IMR-90 (cell line): ENCODE results near the gene IL16. TPM values are rescaled to one million over a fixed set of nuclear protein-coding genes. Genes with fewer than 3 reads are reported as not detected.

ENCODE experiments used
- ATAC-seq: fragments of 200-7000 bp; cut with Tn5 transposase; 2 replicates; pipeline ENCODE4 v1.9.1; 2020; ENCODE audit warnings: low read depth, mild to moderate bottlenecking, moderate library complexity
- BruUV-seq: library from RNA; stranded (reverse); fragments of 400-500 nt; replicated peaks from 2 replicates; lab custom pipeline; 2021; lab: Mats Ljungman, UMichigan
- CTCF ChIA-PET: fragments of 300-600 bp; formaldehyde crosslinking; extraction: SDS; loops from one replicate; lab custom pipeline; 2021; ENCODE audit warnings: antibody characterized with exemption; lab: Yijun Ruan, JAX
- POLR2A ChIA-PET: fragments of 300-600 bp; sonication (Branson Sonifier 250); formaldehyde crosslinking; loops from one replicate; lab custom pipeline; 2022; ENCODE audit warnings: antibody characterized with exemption; ENCODE audit not compliant: unreplicated experiment; lab: Charles Lee
- DNase-seq: peaks from one replicate; pipeline ENCODE4 v3.0.0; 2013
- H2AFZ ChIP-seq: replicated peaks from 2 replicates; pipeline ENCODE3; 2013; ENCODE audit warnings: low read length, mild to moderate bottlenecking; ENCODE audit not compliant: poor library complexity
- H2AK5ac ChIP-seq: 2 replicates; pipeline ENCODE4 v1.6.1; 2013; ENCODE audit warnings: low read depth, low read length, inconsistent platforms
- H2AK9ac ChIP-seq: replicated peaks from 2 replicates; pipeline ENCODE3; 2013; ENCODE audit warnings: mild to moderate bottlenecking, low read depth, low read length, moderate library complexity; ENCODE audit not compliant: poor library complexity
- H2BK120ac ChIP-seq: 2 replicates; pipeline ENCODE4 v1.6.1; 2013; ENCODE audit warnings: low read depth, low read length, inconsistent platforms
- H2BK15ac ChIP-seq: 3 replicates; pipeline ENCODE4 v1.6.1; 2013; ENCODE audit warnings: low read depth, low read length, inconsistent platforms
- H2BK20ac ChIP-seq: 2 replicates; pipeline ENCODE4 v1.6.1; 2013; ENCODE audit warnings: low read depth, mild to moderate bottlenecking, inconsistent platforms, low read length, moderate library complexity
- H2BK5ac ChIP-seq: 2 replicates; pipeline ENCODE4 v1.6.1; 2013; ENCODE audit warnings: mild to moderate bottlenecking, low read depth, low read length, inconsistent platforms; ENCODE audit not compliant: poor library complexity, severe bottlenecking
- H3K14ac ChIP-seq: replicated peaks from 2 replicates; pipeline ENCODE4 v1.6.1; 2013; ENCODE audit warnings: low read depth, low read length, inconsistent platforms
- H3K18ac ChIP-seq: 2 replicates; pipeline ENCODE4 v1.6.1; 2013; ENCODE audit warnings: low read depth, low read length, control low read depth
- H3K23ac ChIP-seq: 2 replicates; pipeline ENCODE4 v1.6.1; 2013; ENCODE audit warnings: low read depth, low read length, inconsistent platforms
- H3K27ac ChIP-seq: 2 replicates; pipeline ENCODE4 v1.5.1; 2013; ENCODE audit warnings: mild to moderate bottlenecking, control low read depth, low read length; ENCODE audit not compliant: insufficient read depth
- H3K27me3 ChIP-seq: 2 replicates; pipeline ENCODE4 v1.6.1; 2013; ENCODE audit warnings: low read length; ENCODE audit not compliant: control insufficient read depth, insufficient read depth
- H3K36me3 ChIP-seq: 2 replicates; pipeline ENCODE4 v1.6.1; 2013; ENCODE audit warnings: low read length, mixed read lengths; ENCODE audit not compliant: control insufficient read depth, insufficient read depth
- H3K4ac ChIP-seq: 2 replicates; pipeline ENCODE4 v1.6.1; 2013; ENCODE audit warnings: low read depth, low read length, inconsistent platforms
- H3K4me1 ChIP-seq: 2 replicates; pipeline ENCODE4 v1.6.1; 2013; ENCODE audit warnings: low read length, mixed read lengths; ENCODE audit not compliant: control insufficient read depth, insufficient read depth
- H3K4me2 ChIP-seq: 2 replicates; pipeline ENCODE4 v1.6.1; 2013; ENCODE audit warnings: low read depth, mild to moderate bottlenecking, control low read depth, low read length, moderate library complexity
- H3K4me3 ChIP-seq: 2 replicates; pipeline ENCODE4 v1.5.1; 2013; ENCODE audit warnings: low read depth, mild to moderate bottlenecking, control low read depth, low read length, moderate library complexity; ENCODE audit not compliant: insufficient read depth
- H3K56ac ChIP-seq: 2 replicates; pipeline ENCODE4 v1.6.1; 2013; ENCODE audit warnings: low read length, inconsistent platforms; ENCODE audit not compliant: insufficient read depth; ENCODE audit errors: extremely low read depth
- H3K79me1 ChIP-seq, 2 experiments: 2 replicates each; pipeline ENCODE4 v1.6.1; 2013; ENCODE audit warnings: low read length in 2 of 2, inconsistent platforms in 1 of 2, low read depth in 1 of 2
- H3K9ac ChIP-seq: 2 replicates; pipeline ENCODE4 v1.6.1; 2013; ENCODE audit warnings: low read depth, low read length, control low read depth
- H3K9me1 ChIP-seq: 2 replicates; pipeline ENCODE4 v1.6.1; 2013; ENCODE audit warnings: low read length, inconsistent platforms; ENCODE audit not compliant: insufficient read depth
- H3K9me3 ChIP-seq: 2 replicates; pipeline ENCODE4 v1.6.1; 2013; ENCODE audit warnings: low read length; ENCODE audit not compliant: control insufficient read depth, insufficient read depth
- H4K20me1 ChIP-seq: 2 replicates; pipeline ENCODE4 v1.6.1; 2013; ENCODE audit warnings: low read length, inconsistent platforms; ENCODE audit not compliant: insufficient read depth
- H4K5ac ChIP-seq: 2 replicates; pipeline ENCODE4 v1.6.1; 2013; ENCODE audit warnings: mild to moderate bottlenecking, low read depth, low read length, control low read depth
- H4K8ac ChIP-seq, 2 experiments: 2 replicates each; pipeline ENCODE4 v1.6.1; 2013; ENCODE audit warnings: low read depth in 2 of 2, low read length in 2 of 2, control low read depth in 1 of 2, inconsistent platforms in 1 of 2
- H4K91ac ChIP-seq: 2 replicates; pipeline ENCODE4 v1.6.1; 2013; ENCODE audit warnings: low read depth, low read length, inconsistent platforms; ENCODE audit not compliant: insufficient read depth
- BHLHE40 ChIP-seq: fragments of 150-350 bp; IDR thresholded peaks from 2 replicates; pipeline ENCODE4 v1.6.1; 2016; ENCODE audit warnings: mild to moderate bottlenecking, low read depth, low read length
- FOS ChIP-seq: fragments of 150-350 bp; IDR thresholded peaks from 2 replicates; pipeline ENCODE4 v1.6.1; 2016; ENCODE audit warnings: low read depth, low read length
- MXI1 ChIP-seq: IDR thresholded peaks from 2 replicates; pipeline ENCODE4 v1.6.1; 2012; ENCODE audit warnings: low read depth, mild to moderate bottlenecking, low read length, moderate library complexity, borderline replicate concordance
- NFE2L2 ChIP-seq: fragments of 150-350 bp; IDR thresholded peaks from 2 replicates; pipeline ENCODE4 v1.6.1; 2016; ENCODE audit warnings: low read depth, mild to moderate bottlenecking, low read length
- POLR2A ChIP-seq: IDR thresholded peaks from 2 replicates; pipeline ENCODE4 v1.6.1; 2012; ENCODE audit warnings: mild to moderate bottlenecking, low read depth, low read length
- RAD21 ChIP-seq: IDR thresholded peaks from 2 replicates; pipeline ENCODE4 v1.6.1; 2012; ENCODE audit warnings: low read length, improper control_type of control experiment
- SMC3 ChIP-seq: fragments of 150-350 bp; IDR thresholded peaks from 2 replicates; pipeline ENCODE4 v1.6.1; 2016; ENCODE audit warnings: low read depth, mild to moderate bottlenecking, antibody characterized with exemption, low read length, moderate library complexity
- WGBS, 2 experiments: methylation state at CpG; one replicate each; pipeline versions ENCODE4 v1.1.5 to v1.1.7; 2013; ENCODE audit warnings: missing lambda C conversion rate in 2 of 2; ENCODE audit not compliant: insufficient read length in 1 of 2; ENCODE audit errors: extremely low coverage in 2 of 2; 5-methylcytosine and 5-hydroxymethylcytosine counted together
- dilution Hi-C: fragments of 300-500 bp; cut with HindIII; formaldehyde crosslinking; loops from one replicate; pipeline ENCODE4 v1.14.3; 2018; ENCODE audit warnings: low sequenced_read_pairs; ENCODE audit not compliant: unreplicated experiment
- in situ Hi-C: fragments of 300-500 bp; cut with MboI; formaldehyde crosslinking; loops from 3 replicates; pipeline ENCODE4 v1.14.3; 2019; ENCODE audit warnings: low sequenced_read_pairs, inconsistent platforms, mixed read lengths
- intact Hi-C: fragments of 100-400 bp; cut with micrococcal nuclease; formaldehyde crosslinking; loops from 2 replicates; pipeline ENCODE4 v1.10.0; 2022
- polyA plus RNA-seq, 3 experiments: library from polyadenylated mRNA; depleted of rRNA; stranded (reverse); fragments of >200 nt; gene quantifications; 2 replicates each; pipeline ENCODE4 v1.2.3, GENCODE V29; 2012; ENCODE audit warnings: low replicate concordance in 1 of 3
- total RNA-seq: library from RNA; depleted of rRNA; stranded (reverse); fragments of >200 nt; gene quantifications from 2 replicates; pipeline ENCODE4 v1.2.3, GENCODE V29; 2012
- TF ChIP-seq, protein P1 (sequence below): conservative IDR thresholded peaks from 2 replicates; pipeline ENCODE4 v1.5.1; 2012; ENCODE audit warnings: mild to moderate bottlenecking, low read depth, low read length, improper control_type of control experiment

Gene IL16
- total and polyA plus RNA-seq, 2 of the 4 experiments (the other 2 are of a cell fraction): 0.18 to 0.27 TPM

DNA sequence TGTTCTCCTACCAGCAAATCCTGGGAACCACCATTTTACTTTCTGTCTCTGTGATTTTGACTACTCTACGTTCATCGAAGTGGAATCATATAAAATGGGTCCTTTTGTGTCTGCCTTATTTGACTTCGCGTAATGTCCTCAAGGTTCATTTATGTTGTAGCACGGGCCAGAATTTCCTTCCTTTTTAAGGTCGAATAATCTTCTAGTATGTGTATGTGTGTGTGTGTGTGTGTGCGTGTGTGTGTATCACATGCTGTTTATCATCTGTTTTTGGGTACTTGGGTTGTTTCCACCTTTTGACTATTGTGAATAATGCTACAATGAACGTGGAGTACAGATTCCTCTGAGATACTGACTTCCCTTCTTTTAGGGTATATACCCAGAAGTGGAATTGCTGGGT, 91.9 kb downstream of the IL16 start:
- H3K23ac ChIP-seq: no peak overlapping the region
- no peaks in the 10 kb centered on the region for H3K9me3 ChIP-seq
- H2BK5ac ChIP-seq: no peak overlapping the region
- H2AK5ac ChIP-seq: no peak overlapping the region
- H4K20me1 ChIP-seq: no peaks in the 10 kb centered on the region
- H4K8ac ChIP-seq: no peak overlapping the region
- no peak overlapping the region for H2BK15ac ChIP-seq
- dilution Hi-C loops: no loop called here
- ChIA-PET POLR2A (no interaction called here), CTCF (no interaction called here)
- H3K79me1 ChIP-seq: no peaks in the 10 kb centered on the region
- no peak for DNase-seq
- H2BK120ac ChIP-seq: no peak overlapping the region
- ATAC-seq: no peak
- in situ Hi-C loops: no loop called here
- no peak for TF ChIP-seq RAD21
- TF ChIP-seq MXI1: no peak
- TF ChIP-seq BHLHE40: no peak
- TF ChIP-seq POLR2A: no peak
- no peak for TF ChIP-seq NFE2L2
- TF ChIP-seq FOS: no peak
- TF ChIP-seq, protein P1, sequence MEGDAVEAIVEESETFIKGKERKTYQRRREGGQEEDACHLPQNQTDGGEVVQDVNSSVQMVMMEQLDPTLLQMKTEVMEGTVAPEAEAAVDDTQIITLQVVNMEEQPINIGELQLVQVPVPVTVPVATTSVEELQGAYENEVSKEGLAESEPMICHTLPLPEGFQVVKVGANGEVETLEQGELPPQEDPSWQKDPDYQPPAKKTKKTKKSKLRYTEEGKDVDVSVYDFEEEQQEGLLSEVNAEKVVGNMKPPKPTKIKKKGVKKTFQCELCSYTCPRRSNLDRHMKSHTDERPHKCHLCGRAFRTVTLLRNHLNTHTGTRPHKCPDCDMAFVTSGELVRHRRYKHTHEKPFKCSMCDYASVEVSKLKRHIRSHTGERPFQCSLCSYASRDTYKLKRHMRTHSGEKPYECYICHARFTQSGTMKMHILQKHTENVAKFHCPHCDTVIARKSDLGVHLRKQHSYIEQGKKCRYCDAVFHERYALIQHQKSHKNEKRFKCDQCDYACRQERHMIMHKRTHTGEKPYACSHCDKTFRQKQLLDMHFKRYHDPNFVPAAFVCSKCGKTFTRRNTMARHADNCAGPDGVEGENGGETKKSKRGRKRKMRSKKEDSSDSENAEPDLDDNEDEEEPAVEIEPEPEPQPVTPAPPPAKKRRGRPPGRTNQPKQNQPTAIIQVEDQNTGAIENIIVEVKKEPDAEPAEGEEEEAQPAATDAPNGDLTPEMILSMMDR: no peak
- no peak for TF ChIP-seq SMC3
- no peak overlapping the region for H3K14ac ChIP-seq
- no peak overlapping the region for H3K4me3 ChIP-seq
- H2AK9ac ChIP-seq: no peak overlapping the region
- no peak overlapping the region for H3K4me2 ChIP-seq
- no peaks in the 10 kb centered on the region for H3K27me3 ChIP-seq
- H3K4me1 ChIP-seq: no peaks in the 10 kb centered on the region
- no peak overlapping the region for H2AFZ ChIP-seq
- BruUV-seq: no TSS peak
- no peak overlapping the region for H3K18ac ChIP-seq
- peaks cover 18% of the 10 kb centered on the region; the same call in 1 of the 2 replicates for H3K36me3 ChIP-seq
- no peak overlapping the region for H4K91ac ChIP-seq
- no peak overlapping the region for H4K5ac ChIP-seq
- H2BK20ac ChIP-seq: no peak overlapping the region
- no peak overlapping the region for H3K9ac ChIP-seq
- H3K27ac ChIP-seq: no peak overlapping the region
- no peak overlapping the region for H3K56ac ChIP-seq
- H3K4ac ChIP-seq: no peak overlapping the region
- 0 out of 2 replicates have a peak, but pooled peaks cover 6% of the 10 kb centered on the region for H3K9me1 ChIP-seq
- no CpG with 5 or more reads among the region's 8 CpGs for WGBS, 2 experiments
- intact Hi-C loops: no loop called here
